Gastrocnemius medialis (tissue), 4 donors: ENCODE results near the gene SAMD4A. TPM values are rescaled to one million over a fixed set of nuclear protein-coding genes. Genes with fewer than 3 reads are reported as not detected.

ENCODE experiments used
- ATAC-seq, 2 donors: fragments of 150-250 bp; one replicate each; pipeline ENCODE4 v1.9.1; 2016
- DNase-seq, 2 donors: peaks; one replicate each; pipeline ENCODE4 v3.0.0-alpha.2; 2019
- H3K27ac ChIP-seq, 4 donors: fragments of 200-600 bp; sonication (generic); 1 replicate in 1 of 4; 2 replicates in 3 of 4; pipeline ENCODE4 v1.5.1; 2016 to 2018; ENCODE audit warnings: mild to moderate bottlenecking in 2 of 4, moderate library complexity in 1 of 4
- H3K27me3 ChIP-seq, 3 donors: fragments of 200-600 bp; sonication (generic) in 2 of 3; 1 replicate in 1 of 3; 2 replicates in 2 of 3; pipeline versions ENCODE4 v1.5.1 to v1.6.0; 2016 to 2019; ENCODE audit warnings: mild to moderate bottlenecking in 1 of 3, moderate library complexity in 1 of 3
- H3K36me3 ChIP-seq, 2 donors: fragments of 200-600 bp; sonication (generic) in 1 of 2; one replicate each; pipeline ENCODE4 v1.5.1; 2017 to 2018
- H3K4me1 ChIP-seq, 2 donors: fragments of 200-600 bp; sonication (generic) in 1 of 2; one replicate each; pipeline ENCODE4 v1.5.1; 2016 to 2017; ENCODE audit warnings: mild to moderate bottlenecking in 2 of 2
- H3K4me3 ChIP-seq, 4 donors: fragments of 200-600 bp; sonication (generic) in 3 of 4; 1 replicate in 1 of 4; 2 replicates in 3 of 4; pipeline ENCODE4 v1.5.1; 2016 to 2019; ENCODE audit warnings: mild to moderate bottlenecking in 2 of 4
- H3K9me3 ChIP-seq, 3 donors: fragments of 200-600 bp; sonication (generic) in 2 of 3; 1 replicate in 1 of 3; 2 replicates in 2 of 3; pipeline ENCODE4 v1.5.1; 2016 to 2019
- POLR2A ChIP-seq, 2 donors: fragments of 450-650 bp; IDR thresholded peaks; one replicate each; pipeline ENCODE4 v1.6.1; 2017; ENCODE audit warnings: antibody characterized with exemption in 2 of 2, mild to moderate bottlenecking in 2 of 2, moderate library complexity in 2 of 2
- in situ Hi-C, 4 donors: fragments of 200-750 bp; cut with MboI; loops; one replicate each; pipeline versions ENCODE4 v1.15.0 to v1.8.0; 2017; ENCODE audit warnings: low sequenced_read_pairs in 4 of 4
- intact Hi-C: fragments of 100-400 bp; cut with DNase I; formaldehyde crosslinking; loops from one replicate; pipeline ENCODE4 v1.15.1; 2023; ENCODE audit warnings: low total_unique reads
- total RNA-seq, 4 donors: library from RNA; depleted of rRNA; stranded (reverse); fragments of >200 nt; gene quantifications; one replicate each; pipeline versions ENCODE4 v1.1.0 to v1.2.3, GENCODE V29; 2016
- TF ChIP-seq, protein P1 (sequence below), 5 experiments: fragments of 450-650 bp in 3 of 5; fragments of 200-600 bp in 2 of 5; sonication (generic) in 2 of 5; IDR thresholded peaks in 4 of 5; conservative IDR thresholded peaks in 1 of 5; 1 replicate in 4 of 5; 2 replicates in 1 of 5; pipeline ENCODE4 v1.5.1; 2016 to 2019; ENCODE audit warnings: antibody characterized with exemption in 5 of 5, mild to moderate bottlenecking in 3 of 5, moderate library complexity in 3 of 5

SAMD4A gene
- total RNA-seq, 4 donors from 2014 or later, result 26.4 to 48.0 (median 42.2) TPM

GRCh38 chr14:54782751-54783659 lies 216.1 kb downstream of the SAMD4A start:
- no peak overlapping the region for H3K4me3 ChIP-seq
- H3K27me3 ChIP-seq, result no peaks in the 10 kb centered on the region
- peaks cover 50% of the 10 kb centered on the region in 2 donors for H3K4me1 ChIP-seq
- no peak for TF ChIP-seq POLR2A (IDR thresholded peaks at IDR 0.05)
- TF ChIP-seq, protein P1, sequence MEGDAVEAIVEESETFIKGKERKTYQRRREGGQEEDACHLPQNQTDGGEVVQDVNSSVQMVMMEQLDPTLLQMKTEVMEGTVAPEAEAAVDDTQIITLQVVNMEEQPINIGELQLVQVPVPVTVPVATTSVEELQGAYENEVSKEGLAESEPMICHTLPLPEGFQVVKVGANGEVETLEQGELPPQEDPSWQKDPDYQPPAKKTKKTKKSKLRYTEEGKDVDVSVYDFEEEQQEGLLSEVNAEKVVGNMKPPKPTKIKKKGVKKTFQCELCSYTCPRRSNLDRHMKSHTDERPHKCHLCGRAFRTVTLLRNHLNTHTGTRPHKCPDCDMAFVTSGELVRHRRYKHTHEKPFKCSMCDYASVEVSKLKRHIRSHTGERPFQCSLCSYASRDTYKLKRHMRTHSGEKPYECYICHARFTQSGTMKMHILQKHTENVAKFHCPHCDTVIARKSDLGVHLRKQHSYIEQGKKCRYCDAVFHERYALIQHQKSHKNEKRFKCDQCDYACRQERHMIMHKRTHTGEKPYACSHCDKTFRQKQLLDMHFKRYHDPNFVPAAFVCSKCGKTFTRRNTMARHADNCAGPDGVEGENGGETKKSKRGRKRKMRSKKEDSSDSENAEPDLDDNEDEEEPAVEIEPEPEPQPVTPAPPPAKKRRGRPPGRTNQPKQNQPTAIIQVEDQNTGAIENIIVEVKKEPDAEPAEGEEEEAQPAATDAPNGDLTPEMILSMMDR (IDR thresholded peaks at IDR 0.05 in 4 of 5, conservative IDR thresholded peaks at IDR 0.05 in 1 of 5), result no peak
- ATAC-seq (no peak), DNase-seq (no peak)
- peaks cover 0 to 18% of the 10 kb centered on the region in 2 donors for H3K36me3 ChIP-seq
- intact Hi-C loops, result loop anchor here (10.0 kb wide), 1 partner anchor 622 kb away; no protein-coding TSS in a partner anchor
- H3K9me3 ChIP-seq, result no peaks in the 10 kb centered on the region
- in situ Hi-C loops, result no loop called here
- H3K27ac ChIP-seq, result peak overlapping the region; percentile 98 to 100 (median 99)

- H3K4me1 ChIP-seq, result peaks cover 44% of the 10 kb centered on the region in 2 donors
- DNase-seq, result no peak
- TF ChIP-seq, protein P1 (IDR thresholded peaks at IDR 0.05 in 4 of 5, conservative IDR thresholded peaks at IDR 0.05 in 1 of 5), result no peak
- TF ChIP-seq POLR2A (IDR thresholded peaks at IDR 0.05), result no peak
- in situ Hi-C loops, result no loop called here
- no peak for ATAC-seq
- no peak overlapping the region for H3K4me3 ChIP-seq
- H3K36me3 ChIP-seq, result peaks cover 0 to 22% of the 10 kb centered on the region in 2 donors
- H3K9me3 ChIP-seq, result no peaks in the 10 kb centered on the region
- no peaks in the 10 kb centered on the region for H3K27me3 ChIP-seq
- peak overlapping the region; percentile 98 to 100 (median 99) for H3K27ac ChIP-seq
- intact Hi-C loops, result loop anchor here (2.0 to 10.0 kb wide), 2 partner anchors 219 to 621 kb away; no protein-coding TSS in a partner anchor
These were observed 216.7 kb downstream of the SAMD4A start for GRCh38 chr14:54783660-54784015.

DNA sequence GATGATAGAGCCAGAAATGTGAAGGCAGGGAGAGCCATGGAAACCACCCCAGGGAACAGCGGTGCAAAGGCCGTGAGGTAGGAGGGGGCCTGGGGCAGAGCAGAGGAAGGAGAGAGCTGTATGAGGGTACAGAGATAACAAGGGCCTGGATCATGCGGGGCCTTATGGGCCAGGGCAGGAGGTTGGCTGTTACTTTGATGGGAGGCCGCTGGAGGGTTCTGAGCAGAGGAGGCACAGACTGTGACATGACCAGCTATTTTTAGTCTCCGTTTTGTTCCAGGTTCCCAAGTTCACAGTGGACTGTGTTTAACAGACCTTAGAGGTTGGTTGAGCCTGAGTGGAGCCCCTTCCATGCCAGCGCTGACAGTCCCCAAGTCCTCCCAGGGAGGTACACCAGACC lies 217.1 kb downstream of the SAMD4A start:
- peaks cover 0 to 25% of the 10 kb centered on the region in 2 donors for H3K36me3 ChIP-seq
- ATAC-seq, result peak; percentile 87 to 89
- peaks cover 41 to 42% of the 10 kb centered on the region in 2 donors for H3K4me1 ChIP-seq
- H3K9me3 ChIP-seq, result no peaks in the 10 kb centered on the region
- peak overlapping the region; percentile 98 to 100 (median 99) for H3K27ac ChIP-seq
- no peaks in the 10 kb centered on the region for H3K27me3 ChIP-seq
- TF ChIP-seq, protein P1 (IDR thresholded peaks at IDR 0.05 in 4 of 5, conservative IDR thresholded peaks at IDR 0.05 in 1 of 5), result no peak
- peak in 1 of 2 donors; percentile 62 for TF ChIP-seq POLR2A (IDR thresholded peaks at IDR 0.05)
- intact Hi-C loops (loop anchor here (2.0 to 10.0 kb wide), 2 partner anchors 219 to 621 kb away; no protein-coding TSS in a partner anchor), in situ Hi-C loops (no loop called here)
- DNase-seq, result peak; percentile 81 to 84
- peak overlapping the region; percentile 39 to 47 (median 46) for H3K4me3 ChIP-seq

GRCh38 chr14:54784657-54785056 lies 217.7 kb downstream of the SAMD4A start:
- peak in 1 of 2 donors; percentile 21 for TF ChIP-seq POLR2A (IDR thresholded peaks at IDR 0.05)
- TF ChIP-seq, protein P1 (IDR thresholded peaks at IDR 0.05 in 4 of 5, conservative IDR thresholded peaks at IDR 0.05 in 1 of 5), result no peak
- Histone ChIP-seq H3K4me1 (peaks cover 41 to 42% of the 10 kb centered on the region in 2 donors), H3K9me3 (no peaks in the 10 kb centered on the region), H3K36me3 (peaks cover 0 to 29% of the 10 kb centered on the region in 2 donors), H3K4me3 (peak overlapping the region; percentile 39 to 47 (median 46)), H3K27me3 (no peaks in the 10 kb centered on the region), H3K27ac (peak overlapping the region; percentile 98 to 100 (median 99))
- in situ Hi-C loops, result no loop called here
- intact Hi-C loops, result loop anchor here (2.0 to 10.0 kb wide), 2 partner anchors 220 to 620 kb away; no protein-coding TSS in a partner anchor
- ATAC-seq, result peak; percentile 85
- DNase-seq, result peak; percentile 94
